Activated effector memory CD4-positive, alpha-beta T cell treated with anti-CD3 and anti-CD28 coated beads, Interleukin-2, amount 50 U/mL, for 16 hours (primary cell): ENCODE data around the gene ATP6V1B1.

Source experiments
- DNase-seq: peaks from one replicate; pipeline ENCODE4 v3.0.0-alpha.2; 2020

The ATP6V1B1 gene

GRCh38 chr2:70947556-70948184, 12.0 kb downstream of the ATP6V1B1 start:
- peak; percentile 57 for DNase-seq

- DNase-seq = peak; percentile 89
Observed at GRCh38 chr2:70948337-70949003, 12.8 kb downstream of the ATP6V1B1 start.

- DNase-seq = no peak
Observed at GRCh38 chr2:70949086-70949485, 13.4 kb downstream of the ATP6V1B1 start.

GRCh38 chr2:70954886-70955285, 19.2 kb downstream of the ATP6V1B1 start:
- DNase-seq = no peak

DNA sequence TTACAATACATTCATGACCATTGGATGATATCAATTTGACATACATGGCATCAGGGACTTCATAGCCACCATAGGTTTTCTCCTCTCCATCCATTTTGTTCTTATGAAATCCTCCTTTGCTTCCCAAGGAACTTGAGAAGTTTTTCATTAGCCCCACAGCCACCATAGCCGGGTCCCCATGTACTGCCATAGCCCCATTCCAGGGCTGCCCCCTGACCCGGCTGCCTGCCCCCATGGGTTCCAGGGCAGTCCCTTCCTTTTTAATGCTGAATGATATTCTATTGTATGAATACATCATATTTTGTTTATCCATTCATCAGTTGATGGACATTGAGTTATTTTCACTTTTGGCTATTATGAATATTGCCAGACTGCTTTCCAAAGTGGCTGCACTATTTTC, 20.4 kb downstream of the ATP6V1B1 start:
- peak; percentile 44 for DNase-seq

DNA sequence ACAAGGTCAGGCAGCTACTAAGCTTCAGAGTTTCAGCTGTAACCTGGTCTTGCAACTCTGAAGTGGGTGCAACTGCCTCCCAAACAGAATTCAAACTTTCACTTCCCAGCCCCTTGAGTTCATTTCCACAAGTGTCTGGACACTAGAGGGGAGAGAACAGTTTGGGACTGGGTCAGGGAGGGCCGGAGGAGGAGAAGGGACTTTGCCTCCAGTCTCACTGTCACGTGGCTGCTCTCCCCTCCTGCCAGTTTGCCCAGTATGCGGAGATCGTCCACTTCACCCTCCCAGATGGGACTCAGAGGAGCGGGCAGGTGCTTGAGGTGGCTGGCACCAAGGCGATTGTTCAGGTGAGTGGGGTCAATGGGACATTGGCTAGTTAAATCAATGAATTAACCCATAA, 22.1 kb downstream of the ATP6V1B1 start:
- DNase-seq = no peak

GRCh38 chr2:70958759-70959158, 23.1 kb downstream of the ATP6V1B1 start:
- peak; percentile 42 for DNase-seq

- peak; percentile 34 for DNase-seq
Observed at GRCh38 chr2:70959271-70959761, 23.6 kb downstream of the ATP6V1B1 start.

DNA sequence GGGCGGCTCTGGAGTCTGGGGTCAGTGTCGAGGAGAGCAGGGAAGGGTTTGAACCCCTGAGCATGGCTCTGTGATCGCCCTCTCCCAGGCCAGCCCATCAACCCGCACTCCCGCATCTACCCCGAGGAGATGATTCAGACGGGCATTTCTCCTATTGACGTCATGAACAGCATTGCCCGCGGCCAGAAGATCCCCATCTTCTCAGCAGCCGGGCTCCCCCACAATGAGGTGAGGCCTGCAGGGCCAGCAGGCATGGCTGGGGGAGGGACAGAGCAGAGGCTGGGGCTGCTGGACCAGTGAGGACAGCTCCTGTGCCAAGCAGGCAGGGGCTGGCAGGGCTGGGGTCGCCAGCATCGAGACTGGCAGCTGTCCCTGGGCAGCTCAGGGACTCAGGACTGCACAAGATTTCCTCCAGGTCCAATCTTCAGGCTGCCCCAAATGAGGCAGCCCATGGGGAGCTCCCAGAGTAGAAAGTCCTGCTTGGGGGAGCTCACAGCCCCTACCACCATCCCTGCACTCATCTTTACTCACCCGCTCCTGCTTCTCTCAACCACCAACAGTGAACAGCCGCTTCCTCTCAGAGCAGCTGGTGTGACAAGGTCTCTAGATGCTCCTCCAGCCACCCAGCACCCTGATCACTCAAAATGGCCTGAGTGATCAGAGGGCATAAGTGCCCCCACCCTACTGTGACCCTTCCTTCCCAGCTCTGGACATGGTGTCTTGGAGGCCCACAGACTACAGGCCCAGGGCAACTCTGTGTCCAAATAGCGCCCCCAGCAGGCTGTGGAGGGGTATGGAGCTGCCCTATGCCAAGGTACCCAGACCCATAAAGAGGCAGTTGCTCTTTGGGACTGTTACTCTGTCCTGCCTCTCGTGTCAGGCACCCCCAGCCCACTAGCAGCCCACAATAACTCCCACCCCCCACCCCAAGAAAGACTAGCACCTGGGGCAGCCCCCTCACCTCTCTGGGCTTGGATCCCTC, 24.4 kb downstream of the ATP6V1B1 start:
- DNase-seq = peak; percentile 62

DNA sequence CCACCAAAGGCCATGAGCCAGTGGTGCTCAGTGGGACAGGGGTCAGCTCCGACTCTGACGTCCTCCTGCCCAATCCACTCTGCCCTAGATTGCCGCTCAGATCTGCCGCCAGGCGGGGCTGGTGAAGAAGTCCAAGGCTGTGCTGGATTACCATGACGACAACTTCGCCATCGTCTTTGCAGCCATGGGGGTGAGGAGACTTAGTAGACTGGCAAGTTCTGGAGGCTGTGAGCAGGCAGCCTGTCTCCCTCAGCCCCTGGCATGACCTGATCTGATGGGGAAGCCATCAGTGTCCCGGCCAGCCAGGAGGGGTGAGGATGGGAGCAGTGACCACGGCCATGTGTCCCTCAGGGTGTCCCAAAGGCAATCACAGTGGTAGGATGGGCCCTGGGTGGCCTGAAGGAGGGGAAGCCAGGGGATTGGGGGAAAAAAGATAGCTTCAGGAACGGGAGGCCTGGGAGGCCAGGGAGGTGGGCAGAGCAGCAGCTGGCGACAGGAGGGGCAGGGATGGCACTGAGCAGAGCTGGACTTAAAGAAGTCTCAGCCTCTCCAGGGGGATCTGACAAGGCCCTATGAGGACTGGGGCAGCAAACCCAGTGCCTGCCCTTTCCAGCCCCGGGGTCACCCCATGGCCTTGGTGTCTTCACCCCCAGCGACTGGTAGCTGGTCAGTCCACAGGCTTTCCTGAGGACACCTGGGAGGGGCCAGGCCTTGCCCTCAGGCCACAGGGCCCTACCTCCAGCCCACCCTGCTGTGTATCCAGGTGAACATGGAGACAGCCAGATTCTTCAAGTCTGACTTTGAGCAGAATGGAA, 25.3 kb downstream of the ATP6V1B1 start:
- peak; percentile 52 for DNase-seq

DNA sequence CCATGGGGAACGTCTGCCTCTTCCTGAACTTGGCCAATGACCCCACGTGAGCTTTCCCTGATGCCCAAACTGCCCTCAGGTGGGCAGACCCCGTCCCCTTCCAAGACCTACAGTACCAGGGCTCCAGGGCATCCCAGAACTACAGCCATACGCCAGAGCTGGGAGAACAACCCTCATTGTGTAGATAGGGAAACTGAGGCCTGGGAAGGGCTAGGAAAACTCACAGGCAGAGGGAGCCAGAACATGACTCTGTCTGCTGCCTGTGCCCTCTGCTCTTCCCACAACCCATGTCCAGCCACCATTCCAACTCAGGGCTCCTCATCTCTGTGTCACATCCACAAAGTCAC, 25.9 kb downstream of the ATP6V1B1 start:
- DNase-seq = no peak

DNA sequence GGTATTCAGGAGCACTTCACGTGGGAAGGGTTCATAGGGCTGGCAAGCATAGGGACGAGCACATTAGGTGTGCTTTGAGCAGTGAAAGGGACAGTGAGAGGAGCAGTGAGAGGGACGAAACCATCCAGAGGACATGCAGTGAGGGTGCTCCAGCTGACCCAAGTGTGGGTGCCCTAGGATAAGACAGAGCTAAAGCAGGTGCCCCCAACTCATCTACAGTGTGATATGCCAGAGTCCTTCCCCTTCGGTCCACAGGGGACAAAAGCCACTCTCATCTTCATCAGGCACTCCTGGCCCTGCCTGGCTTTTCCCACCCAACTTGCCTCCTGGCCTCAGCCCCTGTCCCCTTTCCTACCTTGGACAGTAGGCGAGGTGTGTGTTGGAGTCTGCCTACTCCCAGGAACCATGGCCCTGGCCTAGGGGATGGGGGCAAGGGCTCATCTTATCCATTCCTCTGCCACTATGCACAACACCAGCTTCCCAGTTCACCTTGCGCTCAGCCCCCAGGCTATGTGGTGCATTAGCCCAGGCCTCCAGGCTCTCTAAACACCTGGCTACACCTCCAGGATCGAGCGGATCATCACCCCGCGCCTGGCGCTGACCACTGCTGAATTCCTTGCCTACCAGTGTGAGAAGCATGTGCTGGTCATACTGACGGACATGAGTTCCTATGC, 26.6 kb downstream of the ATP6V1B1 start:
- DNase-seq = peak; percentile 59

DNA sequence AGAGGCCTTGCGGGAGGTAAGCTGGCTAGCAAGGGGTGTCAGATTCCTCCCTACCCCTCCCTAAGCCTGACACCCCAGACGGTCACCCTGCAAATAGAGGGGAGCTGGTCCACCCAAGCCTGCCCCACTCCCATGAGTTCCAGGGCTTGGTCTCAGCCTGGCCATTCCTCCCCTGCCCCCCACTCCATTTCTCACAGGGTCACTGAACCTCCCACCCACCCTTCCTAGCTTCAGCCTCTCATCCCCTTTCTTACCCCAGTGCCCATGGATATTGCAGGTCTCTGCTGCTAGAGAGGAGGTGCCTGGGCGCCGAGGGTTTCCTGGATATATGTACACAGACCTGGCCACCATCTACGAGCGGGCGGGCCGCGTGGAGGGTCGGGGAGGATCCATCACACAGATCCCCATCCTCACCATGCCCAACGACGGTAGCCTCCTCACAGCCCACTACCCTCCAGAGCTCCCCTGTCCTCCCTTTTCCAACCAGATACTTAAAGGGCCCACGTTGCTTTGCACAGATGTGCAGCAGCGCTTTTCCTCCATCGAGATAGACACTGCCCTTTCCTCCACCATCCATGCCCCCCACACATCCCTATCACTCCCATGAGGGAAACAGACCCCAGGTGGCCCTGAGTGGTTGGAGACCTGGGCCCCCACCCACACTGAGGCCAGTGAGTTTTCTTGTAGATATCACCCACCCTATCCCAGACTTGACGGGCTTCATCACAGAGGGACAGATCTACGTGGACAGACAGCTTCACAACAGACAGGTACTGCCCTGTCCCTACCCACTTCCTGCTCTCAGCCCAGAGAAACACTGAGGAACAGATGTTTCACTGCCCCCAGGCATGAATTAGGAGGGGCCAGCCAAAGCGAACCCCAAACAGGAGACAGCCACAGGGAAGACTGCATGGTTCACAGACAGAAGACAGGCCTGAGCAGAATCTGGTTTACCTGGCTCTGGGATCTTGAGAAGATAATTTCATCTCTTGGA, 27.5 kb downstream of the ATP6V1B1 start:
- DNase-seq = peak; percentile 55

DNA sequence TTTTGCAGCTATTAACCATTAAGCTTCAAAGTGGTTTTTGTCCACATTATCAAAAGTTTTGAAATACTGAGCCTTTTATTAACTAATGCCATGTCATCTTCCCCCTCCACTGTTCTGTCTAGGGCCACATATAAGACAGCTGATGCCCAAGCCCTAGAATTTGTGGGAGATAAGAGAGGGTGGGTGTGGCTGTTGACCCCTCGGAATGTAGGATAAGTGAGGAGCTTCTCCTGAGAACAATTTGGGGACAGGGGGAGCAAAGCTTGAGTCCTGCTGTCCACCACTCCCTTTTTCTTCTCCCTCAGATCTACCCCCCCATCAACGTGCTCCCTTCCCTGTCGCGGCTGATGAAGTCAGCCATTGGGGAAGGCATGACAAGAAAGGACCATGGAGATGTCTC, 28.4 kb downstream of the ATP6V1B1 start:
- peak; percentile 3 for DNase-seq

DNA sequence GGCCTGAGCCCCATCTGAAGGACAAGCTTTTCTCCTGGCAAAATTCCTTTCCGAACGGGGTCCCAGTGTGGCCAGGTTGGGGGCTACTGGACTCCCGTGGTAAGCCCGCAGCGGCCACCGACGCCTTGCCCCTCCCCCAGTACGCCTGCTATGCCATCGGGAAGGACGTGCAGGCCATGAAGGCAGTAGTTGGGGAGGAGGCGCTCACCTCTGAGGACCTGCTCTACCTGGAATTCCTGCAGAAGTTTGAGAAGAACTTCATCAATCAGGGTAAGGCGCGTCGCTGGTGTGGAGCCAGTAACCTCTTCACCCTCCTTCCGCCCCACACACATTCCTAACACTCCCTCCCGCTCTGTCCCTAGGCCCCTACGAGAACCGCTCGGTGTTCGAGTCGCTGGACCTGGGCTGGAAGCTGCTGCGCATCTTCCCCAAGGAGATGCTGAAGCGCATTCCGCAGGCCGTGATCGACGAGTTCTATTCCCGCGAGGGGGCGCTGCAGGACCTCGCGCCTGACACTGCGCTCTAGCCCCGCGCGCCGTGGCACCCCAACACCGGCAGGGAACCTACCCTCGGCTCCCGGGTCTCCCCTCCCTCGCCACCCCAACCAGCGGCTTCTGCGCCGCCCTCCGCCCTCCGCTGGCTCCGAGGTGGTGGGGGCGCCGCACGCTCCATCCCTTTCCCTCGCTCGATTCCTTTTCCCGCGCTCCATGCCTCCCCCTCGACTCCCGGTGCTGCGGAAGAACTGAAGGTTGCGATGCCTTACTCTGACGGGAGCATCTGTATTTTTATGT, 29.1 kb downstream of the ATP6V1B1 start:
- DNase-seq = peak; percentile 93

DNA sequence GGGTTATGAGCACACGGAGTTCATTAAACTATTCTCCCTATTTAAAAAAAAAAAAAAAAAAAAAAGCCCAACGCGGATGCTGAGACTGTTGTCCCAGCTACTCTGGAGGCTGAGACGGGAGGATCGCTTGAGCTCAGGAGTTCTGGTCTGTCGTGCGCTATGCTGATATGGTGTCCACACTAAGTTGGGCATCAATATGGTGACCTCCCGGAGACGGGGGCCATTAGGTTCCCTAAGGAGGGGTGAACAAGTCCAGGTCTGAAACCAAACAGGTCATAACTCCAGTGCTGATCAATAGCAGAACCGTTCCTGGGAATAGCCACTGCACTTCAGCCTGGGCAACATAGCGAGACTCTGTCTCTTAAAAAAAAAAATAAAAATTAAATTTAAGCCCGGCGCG, 29.8 kb downstream of the ATP6V1B1 start:
- no peak for DNase-seq

DNA sequence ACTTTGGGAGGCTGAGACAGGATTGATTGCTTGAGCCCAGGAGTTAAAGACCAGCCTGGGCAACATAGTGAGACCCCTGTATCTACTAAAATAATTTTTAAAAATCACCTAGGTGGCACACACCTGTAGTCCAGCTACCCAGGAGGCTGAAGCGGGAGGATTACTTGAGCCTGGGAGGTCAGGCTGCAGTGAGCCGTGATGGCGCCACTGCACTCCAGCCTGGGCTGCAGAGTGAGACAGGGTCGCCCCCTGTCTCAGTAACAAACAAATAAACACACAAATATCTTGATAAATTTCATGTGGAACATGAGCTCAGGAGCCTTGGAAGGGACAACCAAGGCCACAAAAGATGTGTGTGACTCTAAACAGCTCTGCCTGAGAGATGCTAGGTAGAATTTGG, 31.0 kb downstream of the ATP6V1B1 start:
- DNase-seq = no peak

GRCh38 chr2:70967189-70967588, 31.5 kb downstream of the ATP6V1B1 start:
- no peak for DNase-seq

DNA sequence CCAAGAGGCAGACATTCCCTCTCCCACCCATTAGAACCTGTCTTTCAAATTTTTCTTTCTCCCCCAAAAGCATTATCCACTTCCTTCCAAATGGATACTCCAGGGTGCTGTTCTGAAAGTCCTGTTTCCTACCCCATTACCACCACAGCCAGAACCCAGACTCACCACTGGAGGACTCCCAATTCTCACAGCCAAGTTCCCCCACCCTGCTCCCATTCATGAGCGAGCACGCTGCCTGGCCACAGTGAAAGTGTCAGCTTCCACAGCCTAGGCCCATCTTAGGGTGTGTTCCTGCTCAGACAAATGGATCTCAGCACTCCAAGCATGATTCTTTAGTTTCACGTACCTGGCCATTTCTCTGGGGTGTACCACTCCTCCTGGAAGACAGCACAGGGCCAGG, 38.9 kb downstream of the ATP6V1B1 start:
- DNase-seq = no peak

- DNase-seq = no peak
Observed at GRCh38 chr2:70975237-70975636, 39.5 kb downstream of the ATP6V1B1 start.
